Mesothelial cell of epicardium (in vitro differentiated cells): ENCODE results near the gene TTC39B. TPM values are rescaled to one million over a fixed set of nuclear protein-coding genes. Genes with fewer than 3 reads are reported as not detected.

Source experiments
- DNase-seq, 2 experiments: peaks; one replicate each; pipeline ENCODE4 v3.0.0; 2021; ENCODE audit warnings: low spot score in 2 of 2; ENCODE audit not compliant: unreplicated experiment in 2 of 2
- H3K27ac Mint-ChIP-seq: 2 replicates; pipeline ENCODE4 v1.8.0; 2021; ENCODE audit warnings: mixed read lengths
- H3K27me3 Mint-ChIP-seq: 2 replicates; pipeline ENCODE4 v1.8.0; 2021; ENCODE audit warnings: low read depth, mixed read lengths
- H3K36me3 Mint-ChIP-seq: 2 replicates; pipeline ENCODE4 v1.8.0; 2021; ENCODE audit warnings: mixed read lengths
- H3K4me1 Mint-ChIP-seq: 2 replicates; pipeline ENCODE4 v1.8.0; 2021; ENCODE audit warnings: mixed read lengths
- H3K4me3 Mint-ChIP-seq: 2 replicates; pipeline ENCODE4 v1.8.0; 2021; ENCODE audit warnings: mild to moderate bottlenecking, moderate library complexity, mixed read lengths
- H3K9me3 Mint-ChIP-seq: 2 replicates; pipeline ENCODE4 v1.8.0; 2021; ENCODE audit warnings: mixed read lengths
- total RNA-seq: library from RNA; stranded (reverse); gene quantifications from 3 replicates; pipeline ENCODE4 v1.2.1, GENCODE V29; 2021
- TF ChIP-seq, protein P1 (sequence below): fragments of 200-600 bp; sonication (generic); IDR thresholded peaks from one replicate; pipeline ENCODE4 v1.5.0; 2021; ENCODE audit warnings: antibody characterized with exemption; ENCODE audit not compliant: unreplicated experiment

TTC39B gene
- total RNA-seq, 1 donor from 2014 or later = 6.0 TPM

DNA sequence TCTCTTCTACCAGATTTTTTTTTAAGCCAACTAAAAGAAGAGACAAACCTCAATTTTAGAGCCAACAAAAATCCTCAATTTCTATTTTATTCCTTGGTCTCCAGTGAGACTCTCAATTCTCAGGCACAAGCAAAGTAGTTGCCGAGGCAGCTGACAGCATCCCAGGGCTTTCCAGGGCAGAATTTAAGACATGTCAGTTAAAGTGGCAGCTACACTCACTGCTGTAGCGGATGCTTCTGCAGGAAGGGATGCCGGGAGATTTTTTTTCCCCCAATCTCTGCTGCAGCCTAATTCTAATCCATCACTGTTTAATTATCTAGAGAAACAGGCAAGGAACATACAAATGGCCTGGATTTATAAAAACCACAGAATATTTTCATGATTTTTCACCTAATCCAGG lies 57.0 kb downstream of the TTC39B start:
- no peaks in the 10 kb centered on the region for H3K36me3 Mint-ChIP-seq
- H3K4me3 Mint-ChIP-seq = no peak overlapping the region
- H3K27me3 Mint-ChIP-seq = no peaks in the 10 kb centered on the region
- peaks cover 18% of the 10 kb centered on the region for H3K4me1 Mint-ChIP-seq
- H3K9me3 Mint-ChIP-seq = no peaks in the 10 kb centered on the region
- H3K27ac Mint-ChIP-seq = no peak overlapping the region
- DNase-seq = no peak
- TF ChIP-seq, protein P1, sequence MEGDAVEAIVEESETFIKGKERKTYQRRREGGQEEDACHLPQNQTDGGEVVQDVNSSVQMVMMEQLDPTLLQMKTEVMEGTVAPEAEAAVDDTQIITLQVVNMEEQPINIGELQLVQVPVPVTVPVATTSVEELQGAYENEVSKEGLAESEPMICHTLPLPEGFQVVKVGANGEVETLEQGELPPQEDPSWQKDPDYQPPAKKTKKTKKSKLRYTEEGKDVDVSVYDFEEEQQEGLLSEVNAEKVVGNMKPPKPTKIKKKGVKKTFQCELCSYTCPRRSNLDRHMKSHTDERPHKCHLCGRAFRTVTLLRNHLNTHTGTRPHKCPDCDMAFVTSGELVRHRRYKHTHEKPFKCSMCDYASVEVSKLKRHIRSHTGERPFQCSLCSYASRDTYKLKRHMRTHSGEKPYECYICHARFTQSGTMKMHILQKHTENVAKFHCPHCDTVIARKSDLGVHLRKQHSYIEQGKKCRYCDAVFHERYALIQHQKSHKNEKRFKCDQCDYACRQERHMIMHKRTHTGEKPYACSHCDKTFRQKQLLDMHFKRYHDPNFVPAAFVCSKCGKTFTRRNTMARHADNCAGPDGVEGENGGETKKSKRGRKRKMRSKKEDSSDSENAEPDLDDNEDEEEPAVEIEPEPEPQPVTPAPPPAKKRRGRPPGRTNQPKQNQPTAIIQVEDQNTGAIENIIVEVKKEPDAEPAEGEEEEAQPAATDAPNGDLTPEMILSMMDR = no peak

DNA sequence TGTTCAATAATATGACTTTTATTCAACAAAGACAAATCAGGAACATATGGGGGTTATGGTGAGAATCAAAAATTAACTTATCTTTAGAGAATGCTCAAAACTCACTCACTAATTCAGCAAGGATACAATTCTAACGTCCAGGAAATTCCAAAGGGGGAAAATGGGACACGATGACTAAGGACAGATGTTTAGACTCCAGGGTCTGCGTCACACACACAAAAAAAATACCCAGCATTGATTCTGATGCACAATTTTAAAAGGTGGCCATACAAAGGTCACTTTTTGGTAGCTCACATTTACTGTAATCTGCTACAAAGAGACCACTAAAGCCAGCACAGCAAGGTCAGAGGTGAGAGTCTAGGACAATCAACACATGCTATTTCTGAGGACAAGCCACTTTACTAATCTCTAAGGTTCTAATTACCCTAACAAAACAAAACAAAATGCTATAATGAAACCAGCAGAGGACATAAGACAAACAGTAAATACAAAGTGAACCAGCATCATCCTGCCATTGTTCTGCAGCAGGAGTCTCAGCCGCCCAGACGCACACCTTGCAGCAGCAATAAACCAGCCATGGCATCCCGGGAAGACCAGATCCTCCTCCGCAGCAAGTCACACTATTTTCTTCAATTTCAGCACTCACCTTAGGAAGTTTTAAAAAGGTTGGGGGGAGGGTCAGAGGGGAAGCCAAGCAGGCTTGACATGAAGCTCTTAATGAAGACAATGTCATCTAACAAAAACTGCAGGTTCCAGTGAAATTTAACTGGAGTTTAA lies 57.8 kb downstream of the TTC39B start:
- H3K9me3 Mint-ChIP-seq = no peaks in the 10 kb centered on the region
- H3K27ac Mint-ChIP-seq = no peak overlapping the region
- TF ChIP-seq, protein P1 = no peak
- H3K27me3 Mint-ChIP-seq = no peaks in the 10 kb centered on the region
- DNase-seq = no peak
- peaks cover 18% of the 10 kb centered on the region for H3K4me1 Mint-ChIP-seq
- H3K36me3 Mint-ChIP-seq = no peaks in the 10 kb centered on the region
- no peak overlapping the region for H3K4me3 Mint-ChIP-seq

DNA sequence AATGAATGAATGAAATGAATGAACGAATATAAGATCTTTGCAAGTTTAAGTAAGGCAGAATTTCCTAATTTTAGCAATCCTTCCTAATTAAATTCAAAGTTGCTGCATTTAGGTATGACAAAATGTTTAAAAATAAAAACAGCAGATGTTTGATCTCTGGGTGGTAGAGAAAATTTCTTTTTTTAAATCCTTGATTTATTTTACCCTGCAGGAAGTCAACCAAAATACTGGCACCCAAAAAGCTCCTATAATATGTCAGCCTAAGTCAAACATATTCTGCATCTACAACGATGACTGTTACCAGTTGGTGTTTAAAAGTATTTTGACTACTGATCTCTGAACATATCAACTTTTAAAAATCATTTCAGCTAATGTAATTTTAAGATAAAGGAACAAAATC lies 58.4 kb downstream of the TTC39B start:
- peaks cover 18% of the 10 kb centered on the region for H3K4me1 Mint-ChIP-seq
- H3K36me3 Mint-ChIP-seq = no peaks in the 10 kb centered on the region
- TF ChIP-seq, protein P1 = no peak
- H3K27ac Mint-ChIP-seq = no peak overlapping the region
- DNase-seq = no peak
- no peak overlapping the region for H3K4me3 Mint-ChIP-seq
- H3K27me3 Mint-ChIP-seq = no peaks in the 10 kb centered on the region
- no peaks in the 10 kb centered on the region for H3K9me3 Mint-ChIP-seq

DNA sequence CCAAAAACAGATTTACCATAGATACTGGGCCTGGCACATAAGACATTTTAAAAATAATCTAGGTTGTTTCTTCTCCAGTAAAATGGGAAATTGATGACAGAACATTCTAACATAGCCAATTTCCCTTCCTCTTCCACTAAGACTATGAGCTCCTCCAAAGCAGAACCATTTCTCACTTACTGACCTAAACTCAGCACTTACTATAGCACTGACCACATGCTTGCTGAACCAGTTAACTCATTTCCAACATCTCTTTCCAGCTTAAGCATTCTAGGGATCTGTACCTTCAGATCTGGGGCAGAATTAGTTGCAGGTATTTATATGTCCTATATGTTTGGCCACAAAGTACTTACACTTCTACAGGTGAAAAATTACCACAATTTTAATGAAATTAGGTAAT lies 58.9 kb downstream of the TTC39B start:
- DNase-seq = no peak
- H3K9me3 Mint-ChIP-seq = no peaks in the 10 kb centered on the region
- no peak overlapping the region for H3K27ac Mint-ChIP-seq
- H3K4me3 Mint-ChIP-seq = no peak overlapping the region
- no peaks in the 10 kb centered on the region for H3K36me3 Mint-ChIP-seq
- peaks cover 13% of the 10 kb centered on the region for H3K4me1 Mint-ChIP-seq
- H3K27me3 Mint-ChIP-seq = no peaks in the 10 kb centered on the region
- TF ChIP-seq, protein P1 = no peak

DNA sequence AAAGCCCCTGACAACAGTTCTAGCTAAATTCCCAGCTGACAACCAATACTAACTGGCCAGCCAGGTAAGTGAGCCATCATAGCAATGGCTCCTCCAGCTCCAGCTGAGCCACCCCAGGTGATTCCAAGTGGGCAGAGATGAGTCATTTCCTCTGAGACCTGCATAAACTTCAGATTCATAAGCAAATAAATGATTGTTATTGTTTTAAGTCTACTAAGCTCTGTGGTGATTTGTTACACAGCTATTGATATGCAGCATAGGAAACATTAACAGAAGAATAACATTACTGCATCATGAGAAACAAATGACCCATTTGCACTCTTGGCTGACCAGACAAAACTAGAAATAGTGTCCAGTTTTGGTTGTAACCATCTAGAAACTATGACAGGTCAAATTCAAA lies 60.3 kb downstream of the TTC39B start:
- H3K4me1 Mint-ChIP-seq = peaks cover 12% of the 10 kb centered on the region
- TF ChIP-seq, protein P1 = no peak

More for the DNA sequence above, 60.3 kb downstream of the TTC39B start:
- Mint-ChIP-seq H3K36me3 (no peaks in the 10 kb centered on the region), H3K27me3 (no peaks in the 10 kb centered on the region), H3K27ac (no peak overlapping the region), H3K4me3 (no peak overlapping the region), H3K9me3 (no peaks in the 10 kb centered on the region)
- DNase-seq = no peak
